A549 (cell line): ENCODE data around the gene TIAM2. TPM values are rescaled to one million over a fixed set of nuclear protein-coding genes. Genes with fewer than 3 reads are reported as not detected.

Experiments used
- ATAC-seq, 2 experiments: fragments of 200-7000 bp in 1 of 2; fragments of >200 bp in 1 of 2; cut with Nextera tagmentation in 1 of 2; cut with Tn5 transposase in 1 of 2; 3 replicates each; pipeline versions ENCODE4 v1.8.0 to v1.9.1; 2018 to 2020; ENCODE audit warnings: mild to moderate bottlenecking in 1 of 2, moderate library complexity in 1 of 2
- CTCF ChIA-PET: fragments of 300-600 bp; sonication (Branson Sonifier 250); formaldehyde crosslinking; extraction: SDS; loops from one replicate; lab custom pipeline; 2021; ENCODE audit warnings: antibody characterized with exemption, inconsistent platforms; lab: Yijun Ruan, JAX
- POLR2A ChIA-PET: fragments of 350-600 bp; formaldehyde crosslinking; extraction: SDS; loops from one replicate; lab custom pipeline; 2021; ENCODE audit warnings: antibody characterized with exemption, inconsistent platforms; lab: Yijun Ruan, JAX
- DNase-seq, 2 experiments: peaks; one replicate each; pipeline versions ENCODE4 v3.0.0 to v3.0.0-alpha.2; 2011 to 2016; ENCODE audit warnings: low read depth in 1 of 2, low spot score in 1 of 2
- FAIRE-seq: peaks from 2 replicates; lab custom pipeline; 2011; peaks lifted over from hg19 to GRCh38; lab: Jason Lieb, UNC
- H3K27ac ChIP-seq, 2 experiments: fragments of >200 bp; sonication (Bioruptor Twin); formaldehyde crosslinking; 3 replicates each; pipeline ENCODE4 v1.5.1; 2016 to 2017
- H3K4me1 ChIP-seq: fragments of >200 bp; sonication (Bioruptor Twin); formaldehyde crosslinking; 3 replicates; pipeline ENCODE4 v1.6.1; 2016
- H3K4me2 ChIP-seq: fragments of >200 bp; sonication (Bioruptor Twin); formaldehyde crosslinking; 3 replicates; pipeline ENCODE4 v1.6.1; 2016
- H3K4me3 ChIP-seq: fragments of >200 bp; sonication (Bioruptor Twin); formaldehyde crosslinking; 3 replicates; pipeline ENCODE4 v1.5.1; 2016
- H3K9me3 ChIP-seq: fragments of >200 bp; sonication (Bioruptor Twin); formaldehyde crosslinking; 3 replicates; pipeline ENCODE4 v1.6.1; 2016
- BHLHE40 ChIP-seq: IDR thresholded peaks from 2 replicates; pipeline ENCODE4 v1.6.1; 2012; ENCODE audit warnings: low read depth, low read length, inconsistent platforms
- CBX8 ChIP-seq: fragments of 200-600 bp; sonication (generic); IDR thresholded peaks from 2 replicates; pipeline ENCODE4 v1.6.1; 2016
- HEYL ChIP-seq: fragments of 250-450 bp; sonication (Bioruptor Pico); IDR thresholded peaks from 2 replicates; pipeline ENCODE4 v1.8.0; 2021; ENCODE audit warnings: mild to moderate bottlenecking, moderate library complexity
- HOXA7 ChIP-seq: fragments of 250-450 bp; sonication (Bioruptor Pico); IDR thresholded peaks from 2 replicates; pipeline ENCODE4 v1.5.0; 2020; ENCODE audit warnings: mild to moderate bottlenecking, moderate library complexity
- JUN ChIP-seq, 2 experiments: fragments of >200 bp; sonication (Bioruptor Twin); formaldehyde crosslinking; IDR thresholded peaks; 2 replicates in 1 of 2; 3 replicates in 1 of 2; pipeline ENCODE4 v1.6.1; 2016 to 2017
- KDM5A ChIP-seq: fragments of 200-600 bp; sonication (generic); IDR thresholded peaks from 2 replicates; pipeline ENCODE4 v1.6.1; 2016; ENCODE audit warnings: antibody characterized with exemption, mild to moderate bottlenecking
- MAFK ChIP-seq: fragments of 450-650 bp; IDR thresholded peaks from 2 replicates; pipeline ENCODE4 v1.6.1; 2014; ENCODE audit not compliant: partially characterized antibody
- NFE2L2 ChIP-seq: fragments of 150-350 bp; conservative IDR thresholded peaks from 2 replicates; pipeline ENCODE4 v1.6.1; 2014; ENCODE audit warnings: low read length
- NR3C1 ChIP-seq: fragments of >200 bp; sonication (Bioruptor Twin); formaldehyde crosslinking; IDR thresholded peaks from 3 replicates; pipeline ENCODE4 v1.6.1; 2017
- POLR2A ChIP-seq: IDR thresholded peaks from 2 replicates; pipeline ENCODE4 v1.6.1; 2012; ENCODE audit warnings: mild to moderate bottlenecking, low read length
- POLR2AphosphoS2 ChIP-seq: conservative IDR thresholded peaks from 2 replicates; pipeline ENCODE4 v1.6.1; 2012; ENCODE audit warnings: low read length, improper control_type of control experiment, inconsistent platforms
- RAD21 ChIP-seq, 2 experiments: fragments of >200 bp in 1 of 2; sonication (Bioruptor Twin) in 1 of 2; formaldehyde crosslinking in 1 of 2; IDR thresholded peaks in 1 of 2; conservative IDR thresholded peaks in 1 of 2; 2 replicates in 1 of 2; 3 replicates in 1 of 2; pipeline ENCODE4 v1.6.1; 2012 to 2018; ENCODE audit warnings: inconsistent platforms in 1 of 2
- RNF2 ChIP-seq: fragments of 200-600 bp; sonication (generic); IDR thresholded peaks from 2 replicates; pipeline ENCODE4 v1.6.1; 2016; ENCODE audit warnings: low read depth, mild to moderate bottlenecking, antibody characterized with exemption, moderate library complexity, borderline replicate concordance
- SMC3 ChIP-seq: fragments of >200 bp; sonication (Bioruptor Twin); formaldehyde crosslinking; IDR thresholded peaks from 3 replicates; pipeline ENCODE4 v1.6.1; 2018; ENCODE audit warnings: inconsistent platforms
- SREBF2 ChIP-seq: fragments of 450-650 bp; IDR thresholded peaks from 2 replicates; pipeline ENCODE4 v1.6.1; 2014; ENCODE audit warnings: mild to moderate bottlenecking, moderate library complexity
- ZNF302 ChIP-seq: fragments of 250-450 bp; sonication (Bioruptor Pico); IDR thresholded peaks from 2 replicates; pipeline ENCODE4 v1.9.0; 2021; ENCODE audit warnings: inconsistent platforms, mild to moderate bottlenecking, moderate library complexity
- ZSCAN20 ChIP-seq: fragments of 250-450 bp; sonication (Bioruptor Pico); IDR thresholded peaks from 2 replicates; pipeline ENCODE4 v1.8.0; 2022; ENCODE audit warnings: mild to moderate bottlenecking, moderate library complexity
- WGBS: methylation state at CpG from one replicate; pipeline ENCODE4 v1.1.6; 2017; ENCODE audit errors: missing lambda C conversion rate; 5-methylcytosine and 5-hydroxymethylcytosine counted together
- polyA plus RNA-seq, 4 experiments: library from polyadenylated mRNA; depleted of rRNA in 3 of 4; stranded (reverse); fragments of >200 nt; fragmentation: RNase III in 1 of 4; extraction: RNeasy Plus Mini Kit Qiagen cat#74134 plus additional on column Dnase treatment in 1 of 4; gene quantifications; 2 replicates in 3 of 4; 3 replicates in 1 of 4; pipeline ENCODE4 v1.2.3, GENCODE V29; 2011 to 2017
- TF ChIP-seq, protein P1 (sequence below): fragments of 200-600 bp; sonication (generic); IDR thresholded peaks from 2 replicates; pipeline ENCODE4 v1.6.1; 2016; ENCODE audit warnings: antibody characterized with exemption, mild to moderate bottlenecking, moderate library complexity
- TF ChIP-seq, protein P2 (sequence below): IDR thresholded peaks from 2 replicates; pipeline ENCODE4 v1.6.1; 2012; ENCODE audit warnings: low read depth, borderline replicate concordance
- TF ChIP-seq, protein P3 (sequence below): fragments of >200 bp; sonication (Bioruptor Twin); formaldehyde crosslinking; IDR thresholded peaks from 3 replicates; pipeline ENCODE4 v1.5.1; 2016
- TF ChIP-seq, protein P4 (sequence below): fragments of 450-650 bp; IDR thresholded peaks from 2 replicates; pipeline ENCODE4 v1.6.1; 2014; ENCODE audit warnings: antibody characterized with exemption
- TF ChIP-seq, protein P5 (sequence below): IDR thresholded peaks from 2 replicates; pipeline ENCODE4 v1.6.1; 2012

TIAM2 gene
- polyA plus RNA-seq, 2 of the 4 experiments (the other 2 are of a cell fraction) = 2.5 to 3.1 TPM

DNA sequence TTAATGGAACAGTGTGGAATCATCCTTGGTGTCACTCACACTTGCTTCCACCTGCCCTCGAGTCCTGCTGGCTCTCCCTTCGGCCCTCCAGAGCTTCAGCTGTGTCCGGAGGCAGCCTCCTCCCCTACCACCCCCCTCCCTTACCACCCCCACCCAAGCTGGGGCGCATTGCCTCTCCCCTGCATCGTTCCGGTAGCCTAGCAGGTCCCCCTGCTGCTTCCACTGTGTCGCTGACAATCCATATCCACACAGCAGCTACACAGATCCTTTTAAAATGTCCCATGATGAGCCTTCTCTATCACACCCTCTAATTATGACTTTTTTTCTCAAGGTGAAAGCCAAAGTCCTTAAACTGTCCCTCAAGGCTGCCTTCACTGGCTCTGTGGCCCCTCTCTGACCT is 117.6 kb downstream of the TIAM2 start:
- ChIA-PET POLR2A (no interaction called here), CTCF (interaction anchor here (1.2 kb wide), 1 partner anchor 10 kb away, joined by 3 read pairs; no protein-coding TSS in a partner anchor)
- FAIRE-seq (no peak), DNase-seq (no peak), ATAC-seq (no peak)
- Histone ChIP-seq H3K27ac (no peak overlapping the region), H3K9me3 (no peaks in the 10 kb centered on the region), H3K4me1 (no peaks in the 10 kb centered on the region), H3K4me3 (no peak overlapping the region), H3K4me2 (no peak overlapping the region)
- TF ChIP-seq SREBF2 = no peak
- TF ChIP-seq MAFK = no peak
- no peak for TF ChIP-seq POLR2AphosphoS2
- TF ChIP-seq HOXA7 (CRISPR knock-in tag) = no peak
- TF ChIP-seq KDM5A = no peak
- TF ChIP-seq, protein P1, sequence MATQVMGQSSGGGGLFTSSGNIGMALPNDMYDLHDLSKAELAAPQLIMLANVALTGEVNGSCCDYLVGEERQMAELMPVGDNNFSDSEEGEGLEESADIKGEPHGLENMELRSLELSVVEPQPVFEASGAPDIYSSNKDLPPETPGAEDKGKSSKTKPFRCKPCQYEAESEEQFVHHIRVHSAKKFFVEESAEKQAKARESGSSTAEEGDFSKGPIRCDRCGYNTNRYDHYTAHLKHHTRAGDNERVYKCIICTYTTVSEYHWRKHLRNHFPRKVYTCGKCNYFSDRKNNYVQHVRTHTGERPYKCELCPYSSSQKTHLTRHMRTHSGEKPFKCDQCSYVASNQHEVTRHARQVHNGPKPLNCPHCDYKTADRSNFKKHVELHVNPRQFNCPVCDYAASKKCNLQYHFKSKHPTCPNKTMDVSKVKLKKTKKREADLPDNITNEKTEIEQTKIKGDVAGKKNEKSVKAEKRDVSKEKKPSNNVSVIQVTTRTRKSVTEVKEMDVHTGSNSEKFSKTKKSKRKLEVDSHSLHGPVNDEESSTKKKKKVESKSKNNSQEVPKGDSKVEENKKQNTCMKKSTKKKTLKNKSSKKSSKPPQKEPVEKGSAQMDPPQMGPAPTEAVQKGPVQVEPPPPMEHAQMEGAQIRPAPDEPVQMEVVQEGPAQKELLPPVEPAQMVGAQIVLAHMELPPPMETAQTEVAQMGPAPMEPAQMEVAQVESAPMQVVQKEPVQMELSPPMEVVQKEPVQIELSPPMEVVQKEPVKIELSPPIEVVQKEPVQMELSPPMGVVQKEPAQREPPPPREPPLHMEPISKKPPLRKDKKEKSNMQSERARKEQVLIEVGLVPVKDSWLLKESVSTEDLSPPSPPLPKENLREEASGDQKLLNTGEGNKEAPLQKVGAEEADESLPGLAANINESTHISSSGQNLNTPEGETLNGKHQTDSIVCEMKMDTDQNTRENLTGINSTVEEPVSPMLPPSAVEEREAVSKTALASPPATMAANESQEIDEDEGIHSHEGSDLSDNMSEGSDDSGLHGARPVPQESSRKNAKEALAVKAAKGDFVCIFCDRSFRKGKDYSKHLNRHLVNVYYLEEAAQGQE = no peak
- no peak for TF ChIP-seq BHLHE40
- TF ChIP-seq, protein P2, sequence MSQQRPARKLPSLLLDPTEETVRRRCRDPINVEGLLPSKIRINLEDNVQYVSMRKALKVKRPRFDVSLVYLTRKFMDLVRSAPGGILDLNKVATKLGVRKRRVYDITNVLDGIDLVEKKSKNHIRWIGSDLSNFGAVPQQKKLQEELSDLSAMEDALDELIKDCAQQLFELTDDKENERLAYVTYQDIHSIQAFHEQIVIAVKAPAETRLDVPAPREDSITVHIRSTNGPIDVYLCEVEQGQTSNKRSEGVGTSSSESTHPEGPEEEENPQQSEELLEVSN = no peak
- TF ChIP-seq RAD21 (conservative IDR thresholded peaks at IDR 0.05 in 1 of 2, IDR thresholded peaks at IDR 0.05 in 1 of 2) = no peak
- no peak for TF ChIP-seq NFE2L2
- no peak for TF ChIP-seq JUN (IDR thresholded peaks at IDR 0.05)
- TF ChIP-seq, protein P3, sequence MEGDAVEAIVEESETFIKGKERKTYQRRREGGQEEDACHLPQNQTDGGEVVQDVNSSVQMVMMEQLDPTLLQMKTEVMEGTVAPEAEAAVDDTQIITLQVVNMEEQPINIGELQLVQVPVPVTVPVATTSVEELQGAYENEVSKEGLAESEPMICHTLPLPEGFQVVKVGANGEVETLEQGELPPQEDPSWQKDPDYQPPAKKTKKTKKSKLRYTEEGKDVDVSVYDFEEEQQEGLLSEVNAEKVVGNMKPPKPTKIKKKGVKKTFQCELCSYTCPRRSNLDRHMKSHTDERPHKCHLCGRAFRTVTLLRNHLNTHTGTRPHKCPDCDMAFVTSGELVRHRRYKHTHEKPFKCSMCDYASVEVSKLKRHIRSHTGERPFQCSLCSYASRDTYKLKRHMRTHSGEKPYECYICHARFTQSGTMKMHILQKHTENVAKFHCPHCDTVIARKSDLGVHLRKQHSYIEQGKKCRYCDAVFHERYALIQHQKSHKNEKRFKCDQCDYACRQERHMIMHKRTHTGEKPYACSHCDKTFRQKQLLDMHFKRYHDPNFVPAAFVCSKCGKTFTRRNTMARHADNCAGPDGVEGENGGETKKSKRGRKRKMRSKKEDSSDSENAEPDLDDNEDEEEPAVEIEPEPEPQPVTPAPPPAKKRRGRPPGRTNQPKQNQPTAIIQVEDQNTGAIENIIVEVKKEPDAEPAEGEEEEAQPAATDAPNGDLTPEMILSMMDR = no peak
- no peak for TF ChIP-seq POLR2A
- TF ChIP-seq, protein P4, sequence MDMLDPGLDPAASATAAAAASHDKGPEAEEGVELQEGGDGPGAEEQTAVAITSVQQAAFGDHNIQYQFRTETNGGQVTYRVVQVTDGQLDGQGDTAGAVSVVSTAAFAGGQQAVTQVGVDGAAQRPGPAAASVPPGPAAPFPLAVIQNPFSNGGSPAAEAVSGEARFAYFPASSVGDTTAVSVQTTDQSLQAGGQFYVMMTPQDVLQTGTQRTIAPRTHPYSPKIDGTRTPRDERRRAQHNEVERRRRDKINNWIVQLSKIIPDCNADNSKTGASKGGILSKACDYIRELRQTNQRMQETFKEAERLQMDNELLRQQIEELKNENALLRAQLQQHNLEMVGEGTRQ = no peak
- no peak for TF ChIP-seq SMC3
- TF ChIP-seq ZSCAN20 (CRISPR knock-in tag) = no peak
- TF ChIP-seq HEYL (CRISPR knock-in tag) = no peak
- TF ChIP-seq, protein P5, sequence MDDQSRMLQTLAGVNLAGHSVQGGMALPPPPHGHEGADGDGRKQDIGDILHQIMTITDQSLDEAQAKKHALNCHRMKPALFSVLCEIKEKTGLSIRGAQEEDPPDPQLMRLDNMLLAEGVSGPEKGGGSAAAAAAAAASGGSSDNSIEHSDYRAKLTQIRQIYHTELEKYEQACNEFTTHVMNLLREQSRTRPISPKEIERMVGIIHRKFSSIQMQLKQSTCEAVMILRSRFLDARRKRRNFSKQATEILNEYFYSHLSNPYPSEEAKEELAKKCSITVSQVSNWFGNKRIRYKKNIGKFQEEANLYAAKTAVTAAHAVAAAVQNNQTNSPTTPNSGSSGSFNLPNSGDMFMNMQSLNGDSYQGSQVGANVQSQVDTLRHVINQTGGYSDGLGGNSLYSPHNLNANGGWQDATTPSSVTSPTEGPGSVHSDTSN = no peak
- WGBS = 89% methylated on average over 6 of the region's 7 CpGs

DNA sequence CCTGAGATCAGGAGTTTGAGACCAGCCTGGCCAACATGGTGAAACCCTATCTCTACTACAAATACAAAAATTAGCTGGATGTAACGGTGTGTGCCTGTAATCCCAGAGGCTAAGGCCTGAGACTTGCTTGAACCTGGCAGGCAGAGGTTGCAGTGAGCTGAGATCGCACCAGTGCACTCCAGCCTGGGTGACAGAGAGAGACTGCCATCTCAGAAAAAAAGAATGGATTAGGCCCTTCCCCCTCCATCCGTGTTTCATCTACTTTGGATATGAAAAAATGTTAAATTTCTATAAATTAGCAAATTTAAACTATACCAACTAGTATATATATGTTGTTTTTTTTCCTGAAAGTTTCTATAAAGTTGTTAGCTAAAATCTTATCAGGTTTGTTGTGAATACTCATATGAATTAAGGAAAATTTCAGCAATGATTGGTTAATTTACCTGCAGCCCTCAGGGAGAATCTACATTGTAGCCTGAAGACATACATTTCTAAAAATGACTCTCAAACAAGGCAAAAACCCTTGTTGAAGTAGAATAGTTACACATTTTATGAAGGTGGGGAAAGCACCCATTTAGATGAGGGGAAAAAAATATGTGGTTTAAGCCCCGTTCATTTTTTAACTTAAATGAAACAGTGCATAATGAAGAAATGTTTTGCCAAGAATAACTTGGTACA is 120.9 kb downstream of the TIAM2 start:
- no peak overlapping the region for H3K4me2 ChIP-seq
- DNase-seq = no peak
- no peaks in the 10 kb centered on the region for H3K9me3 ChIP-seq
- TF ChIP-seq RNF2 = no peak
- TF ChIP-seq CBX8 = no peak
- TF ChIP-seq ZSCAN20 (CRISPR knock-in tag) = no peak
- TF ChIP-seq, protein P1 = no peak
- no peak for TF ChIP-seq NR3C1
- no peak for TF ChIP-seq POLR2A
- TF ChIP-seq ZNF302 (CRISPR knock-in tag) = no peak
- ChIA-PET CTCF (no interaction called here), POLR2A (no interaction called here)
- 81% methylated on average over 4 of the region's 4 CpGs for WGBS
- no peaks in the 10 kb centered on the region for H3K4me1 ChIP-seq
- no peak for FAIRE-seq
- H3K27ac ChIP-seq = no peak overlapping the region
- no peak for ATAC-seq
- no peak overlapping the region for H3K4me3 ChIP-seq
